ENCODE data around the gene LRRC74B.
"Not testable (repeated sequence)": the region's sequence is repeated elsewhere in the genome, so short reads cannot be mapped to it uniquely, and the experiment has no call there.

- not testable (repeated sequence) for TF ChIP-seq YY1 (IDR thresholded peaks at IDR 0.05; ENCODE audit: insufficient read depth, insufficient read length); SUZ12 (IDR thresholded peaks at IDR 0.05; ENCODE audit: extremely low read depth, insufficient read depth, insufficient read length)
These were observed 42.2 kb downstream of the LRRC74B start for GRCh38 chr22:21087926-21088325.
